CD4-positive, alpha-beta T cell treated with Interleukin-1 beta for 1 hour (primary cell): ENCODE results near the gene BTBD9.

Source experiments
- DNase-seq, 2 donors: peaks; one replicate each; pipeline ENCODE4 v3.0.0-alpha.2; 2020 to 2022

The BTBD9 gene

GRCh38 chr6:38272222-38272621 is 367.5 kb downstream of the BTBD9 start:
- no peak for DNase-seq

- no peak for DNase-seq
Measured at GRCh38 chr6:38271081-38271480, 368.6 kb downstream of the BTBD9 start.

- no peak for DNase-seq
Measured at GRCh38 chr6:38270367-38270766, 369.4 kb downstream of the BTBD9 start.

GRCh38 chr6:38269461-38270172 is 370.1 kb downstream of the BTBD9 start:
- no peak for DNase-seq

GRCh38 chr6:38268342-38268741 is 371.4 kb downstream of the BTBD9 start:
- DNase-seq = no peak

- no peak for DNase-seq
Measured at GRCh38 chr6:38266921-38267354, 372.8 kb downstream of the BTBD9 start.

GRCh38 chr6:38264605-38265004 is 375.1 kb downstream of the BTBD9 start:
- no peak for DNase-seq

GRCh38 chr6:38262609-38263008 is 377.1 kb downstream of the BTBD9 start:
- no peak for DNase-seq

GRCh38 chr6:38262026-38262425 is 377.7 kb downstream of the BTBD9 start:
- no peak for DNase-seq

GRCh38 chr6:38261626-38262025 is 378.1 kb downstream of the BTBD9 start:
- no peak for DNase-seq

GRCh38 chr6:38259736-38260135 is 380.0 kb downstream of the BTBD9 start:
- DNase-seq = no peak

GRCh38 chr6:38248500-38249234 is 391.1 kb downstream of the BTBD9 start:
- DNase-seq = no peak

- no peak for DNase-seq
Measured at GRCh38 chr6:38245295-38245694, 394.4 kb downstream of the BTBD9 start.

GRCh38 chr6:38244869-38245268 is 394.9 kb downstream of the BTBD9 start:
- DNase-seq = no peak

- DNase-seq = no peak
Measured at GRCh38 chr6:38241200-38241871, 398.4 kb downstream of the BTBD9 start.

- no peak for DNase-seq
Measured at GRCh38 chr6:38239719-38240451, 399.8 kb downstream of the BTBD9 start.

GRCh38 chr6:38236631-38237030 is 403.1 kb downstream of the BTBD9 start:
- DNase-seq = no peak

GRCh38 chr6:38234934-38235682 is 404.6 kb downstream of the BTBD9 start:
- no peak for DNase-seq

GRCh38 chr6:38234141-38234540 is 405.6 kb downstream of the BTBD9 start:
- DNase-seq = no peak

- no peak for DNase-seq
Measured at GRCh38 chr6:38233161-38233791, 406.5 kb downstream of the BTBD9 start.

GRCh38 chr6:38225766-38226165 is 414.0 kb downstream of the BTBD9 start:
- DNase-seq = no peak

- DNase-seq = no peak
Measured at GRCh38 chr6:38221251-38221650, 418.5 kb downstream of the BTBD9 start.
